Measurements from ENCODE around the gene HRAS. TPM values are rescaled to one million over a fixed set of nuclear protein-coding genes. Genes with fewer than 3 reads are reported as not detected.

HRAS gene
- total RNA-seq, 1 donor from 2014 or later = 21.2 TPM

DNA sequence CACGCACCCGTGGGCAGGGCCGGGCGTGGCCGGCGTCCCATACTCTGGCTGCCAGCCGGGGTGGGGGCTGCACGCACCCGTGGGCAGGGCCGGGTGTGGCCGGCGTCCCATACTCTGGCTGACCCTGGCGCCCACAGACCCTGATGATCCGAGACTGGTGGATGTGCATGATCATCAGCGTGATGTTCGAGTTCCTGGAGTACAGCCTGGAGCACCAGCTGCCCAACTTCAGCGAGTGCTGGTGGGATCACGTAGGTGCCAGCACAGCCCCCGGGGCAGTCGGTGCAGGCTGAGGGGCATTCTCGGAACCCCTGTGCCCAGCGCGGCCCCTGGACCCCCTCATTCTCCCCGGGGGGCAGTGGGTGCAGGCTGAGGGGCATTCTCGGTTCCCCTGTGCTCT, 47.3 kb downstream of the HRAS start:
- TF ChIP-seq EZH2phosphoT487 (IDR thresholded peaks at IDR 0.05) (no peak), EZH2 (IDR thresholded peaks at IDR 0.05) (no peak), CTCF (IDR thresholded peaks at IDR 0.05) (no peak)
- H3K27me3 ChIP-seq = no peaks in the 10 kb centered on the region
- Mint-ChIP-seq H3K4me1 (no peaks in the 10 kb centered on the region), H3K27me3 (ENCODE audit: insufficient read depth, low read depth) (no peaks in the 10 kb centered on the region), H3K27ac (no peak overlapping the region), H3K9me3 (peaks cover 9% of the 10 kb centered on the region), H3K4me3 (no peak overlapping the region), H3K36me3 (peaks cover 7% of the 10 kb centered on the region)
- no peak overlapping the region for H3K4me2 ChIP-seq
- H3K9me3 ChIP-seq (ENCODE audit: low read depth) = no peaks in the 10 kb centered on the region
- H2AFZ ChIP-seq (replicated peaks) = no peak overlapping the region
- no peak overlapping the region for H3K4me3 ChIP-seq
- no peak overlapping the region for H3K9ac ChIP-seq
- no peak for DNase-seq (ENCODE audit: low spot score)
- no peaks in the 10 kb centered on the region for H3K36me3 ChIP-seq
- no peaks in the 10 kb centered on the region for H3K79me2 ChIP-seq (ENCODE audit: low read depth)
- no peaks in the 10 kb centered on the region for H3K4me1 ChIP-seq
- no peaks in the 10 kb centered on the region for H4K20me1 ChIP-seq (ENCODE audit: low read depth)
- H3F3A ChIP-seq (ENCODE audit: low read depth) = peaks cover 3% of the 10 kb centered on the region
- H3K27ac ChIP-seq = no peak overlapping the region

- TF ChIP-seq EZH2 (IDR thresholded peaks at IDR 0.05) (no peak), CTCF (IDR thresholded peaks at IDR 0.05) (no peak), EZH2phosphoT487 (IDR thresholded peaks at IDR 0.05) (no peak)
- Histone ChIP-seq H3K36me3 (no peaks in the 10 kb centered on the region), H3K4me2 (no peak overlapping the region), H2AFZ (replicated peaks) (no peak overlapping the region), H3K27ac (no peak overlapping the region), H3K4me1 (no peaks in the 10 kb centered on the region), H3K79me2 (ENCODE audit: low read depth) (no peaks in the 10 kb centered on the region), H3K9ac (no peak overlapping the region), H3K4me3 (no peak overlapping the region), H3K27me3 (no peaks in the 10 kb centered on the region), H3F3A (ENCODE audit: low read depth) (peaks cover 3% of the 10 kb centered on the region), H3K9me3 (ENCODE audit: low read depth) (no peaks in the 10 kb centered on the region), H4K20me1 (ENCODE audit: low read depth) (no peaks in the 10 kb centered on the region)
- Mint-ChIP-seq H3K27ac (no peak overlapping the region), H3K36me3 (peaks cover 7% of the 10 kb centered on the region), H3K9me3 (peaks cover 9% of the 10 kb centered on the region), H3K27me3 (ENCODE audit: insufficient read depth, low read depth) (no peaks in the 10 kb centered on the region), H3K4me3 (no peak overlapping the region), H3K4me1 (no peaks in the 10 kb centered on the region)
- no peak for DNase-seq (ENCODE audit: low spot score)
Measured at GRCh38 chr11:487571-488021, 47.8 kb downstream of the HRAS start.

DNA sequence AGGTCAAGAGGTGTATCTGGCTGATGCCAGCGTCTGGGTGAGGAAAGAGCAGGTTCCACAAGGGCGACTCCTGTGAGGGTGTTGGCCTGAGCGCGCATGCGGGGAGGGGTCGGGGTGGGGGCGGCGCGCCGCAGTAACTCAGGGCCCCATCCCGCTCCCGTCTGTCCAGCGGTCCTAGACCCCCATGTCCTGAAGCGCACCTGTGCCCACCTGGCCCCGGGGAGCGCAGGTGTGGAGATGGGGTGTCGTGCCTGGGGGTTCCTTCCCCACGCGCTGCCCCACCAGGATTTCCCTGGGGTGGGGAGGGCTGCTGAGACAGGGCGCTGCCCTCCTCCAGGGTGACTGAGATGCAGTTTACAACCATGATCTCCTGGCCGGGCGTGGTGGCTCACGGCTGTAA, 49.2 kb downstream of the HRAS start:
- Histone ChIP-seq H2AFZ (replicated peaks) (no peak overlapping the region), H3K4me2 (no peak overlapping the region), H3K9ac (no peak overlapping the region), H3K36me3 (no peaks in the 10 kb centered on the region), H4K20me1 (ENCODE audit: low read depth) (no peaks in the 10 kb centered on the region), H3K27me3 (no peaks in the 10 kb centered on the region), H3K4me1 (no peaks in the 10 kb centered on the region), H3K4me3 (no peak overlapping the region), H3K27ac (no peak overlapping the region), H3K79me2 (ENCODE audit: low read depth) (no peaks in the 10 kb centered on the region), H3F3A (ENCODE audit: low read depth) (peaks cover 3% of the 10 kb centered on the region), H3K9me3 (ENCODE audit: low read depth) (no peaks in the 10 kb centered on the region)
- no peak for TF ChIP-seq EZH2phosphoT487 (IDR thresholded peaks at IDR 0.05)
- no peak for TF ChIP-seq CTCF (IDR thresholded peaks at IDR 0.05)
- Mint-ChIP-seq H3K4me3 (no peak overlapping the region), H3K27me3 (ENCODE audit: insufficient read depth, low read depth) (no peaks in the 10 kb centered on the region), H3K27ac (no peak overlapping the region), H3K4me1 (no peaks in the 10 kb centered on the region), H3K36me3 (peaks cover 11% of the 10 kb centered on the region), H3K9me3 (peaks cover 14% of the 10 kb centered on the region)
- no peak for DNase-seq (ENCODE audit: low spot score)

All from neural progenitor cell (in vitro differentiated cells).